H1 (cell line): ENCODE data around the gene KATNAL2. TPM values are rescaled to one million over a fixed set of nuclear protein-coding genes. Genes with fewer than 3 reads are reported as not detected.

Experiments
- ASH2L ChIP-seq: fragments of 200-600, 300-600 bp; sonication (generic); IDR thresholded peaks from one replicate; pipeline ENCODE4 v1.7.1; 2017; ENCODE audit warnings: low read length
- BACH1 ChIP-seq: IDR thresholded peaks from 2 replicates; pipeline ENCODE4 v1.6.1; 2012; ENCODE audit warnings: low read length, improper control_type of control experiment
- CBX5 ChIP-seq: fragments of 300-800, 300-1000 bp; sonication (generic); IDR thresholded peaks from 2 replicates; pipeline ENCODE4 v1.7.1; 2016; ENCODE audit warnings: antibody characterized with exemption, low read length, low read depth
- CHD1 ChIP-seq: IDR thresholded peaks from 2 replicates; pipeline ENCODE4 v1.6.1; 2012; ENCODE audit warnings: low read depth, low read length, improper control_type of control experiment
- KDM1A ChIP-seq: fragments of 200-600, 300-600 bp; sonication (generic); IDR thresholded peaks from 2 replicates; pipeline ENCODE4 v1.7.1; 2016; ENCODE audit warnings: mild to moderate bottlenecking, low read length, borderline replicate concordance
- KDM4A ChIP-seq: IDR thresholded peaks from one replicate; pipeline ENCODE4 v1.7.1; 2012; ENCODE audit warnings: low read depth, mild to moderate bottlenecking, moderate library complexity, low read length, inconsistent platforms; ENCODE audit not compliant: severe bottlenecking
- SP2 ChIP-seq: IDR thresholded peaks from 2 replicates; pipeline ENCODE4 v1.6.1; 2012; ENCODE audit warnings: mild to moderate bottlenecking, low read length, inconsistent platforms
- TAF1 ChIP-seq: IDR thresholded peaks from 2 replicates; pipeline ENCODE4 v1.6.1; 2011; ENCODE audit warnings: mild to moderate bottlenecking, low read depth, low read length
- polyA plus RNA-seq, 7 experiments: library from polyadenylated mRNA; depleted of rRNA in 3 of 7; stranded (reverse) in 5 of 7; unstranded in 2 of 7; fragments of >200 nt in 5 of 7; fragments of 200-250 nt in 2 of 7; gene quantifications; 1 replicate in 5 of 7; 2 replicates in 1 of 7; 4 replicates in 1 of 7; pipeline versions ENCODE4 v1.2.1 to v1.2.3, GENCODE V29; 2011 to 2013; ENCODE audit warnings: missing spikeins in 2 of 7, mixed read lengths in 2 of 7
- total RNA-seq: library from RNA; stranded (reverse); fragmentation: NEBNext Ultra II Directional; extraction: Animal tissue kit (Norgen Biotek cat#: 25700); gene quantifications from 2 replicates; pipeline ENCODE4 v1.2.1, GENCODE V29; 2021
- TF ChIP-seq, protein P1 (sequence below): fragments of 300-600 bp; sonication (generic); IDR thresholded peaks from 2 replicates; pipeline ENCODE4 v1.7.1; 2012; ENCODE audit warnings: low read length, moderate library complexity, mild to moderate bottlenecking, inconsistent platforms; ENCODE audit not compliant: insufficient replicate concordance
- TF ChIP-seq, protein P2 (sequence below): IDR thresholded peaks from 2 replicates; pipeline ENCODE4 v1.6.1; 2012; ENCODE audit warnings: inconsistent platforms

Gene KATNAL2
- total and polyA plus RNA-seq, 2 of the 8 experiments (the other 6 are each of a cell fraction or from before 2014, with no cell fraction given) = 10.0 to 15.2 TPM

DNA sequence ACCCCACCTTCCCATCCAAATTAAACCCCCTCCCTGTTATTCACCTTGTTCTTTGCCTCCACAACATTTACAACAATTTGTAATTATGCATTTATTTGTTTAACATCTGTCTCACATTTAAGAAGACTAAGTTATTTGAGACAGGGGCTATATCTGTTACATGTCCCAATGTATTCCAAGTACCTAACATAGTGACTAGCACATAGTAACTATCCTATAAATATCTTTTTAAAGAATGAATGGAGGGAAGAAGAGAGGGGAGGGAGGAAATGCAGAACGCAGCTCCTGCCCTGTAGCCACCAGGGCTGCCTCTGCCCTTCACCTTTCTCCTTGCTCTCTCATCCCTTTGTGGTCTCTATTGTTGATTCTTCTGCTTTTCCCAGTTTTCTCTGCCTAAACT lies 192.3 kb downstream of the KATNAL2 start (continued):
- TF ChIP-seq KDM1A (no peak), SP2 (no peak), CBX5 (no peak), TAF1 (no peak), CHD1 (no peak), BACH1 (no peak), KDM4A (no peak), ASH2L (no peak)
- TF ChIP-seq, protein P1, sequence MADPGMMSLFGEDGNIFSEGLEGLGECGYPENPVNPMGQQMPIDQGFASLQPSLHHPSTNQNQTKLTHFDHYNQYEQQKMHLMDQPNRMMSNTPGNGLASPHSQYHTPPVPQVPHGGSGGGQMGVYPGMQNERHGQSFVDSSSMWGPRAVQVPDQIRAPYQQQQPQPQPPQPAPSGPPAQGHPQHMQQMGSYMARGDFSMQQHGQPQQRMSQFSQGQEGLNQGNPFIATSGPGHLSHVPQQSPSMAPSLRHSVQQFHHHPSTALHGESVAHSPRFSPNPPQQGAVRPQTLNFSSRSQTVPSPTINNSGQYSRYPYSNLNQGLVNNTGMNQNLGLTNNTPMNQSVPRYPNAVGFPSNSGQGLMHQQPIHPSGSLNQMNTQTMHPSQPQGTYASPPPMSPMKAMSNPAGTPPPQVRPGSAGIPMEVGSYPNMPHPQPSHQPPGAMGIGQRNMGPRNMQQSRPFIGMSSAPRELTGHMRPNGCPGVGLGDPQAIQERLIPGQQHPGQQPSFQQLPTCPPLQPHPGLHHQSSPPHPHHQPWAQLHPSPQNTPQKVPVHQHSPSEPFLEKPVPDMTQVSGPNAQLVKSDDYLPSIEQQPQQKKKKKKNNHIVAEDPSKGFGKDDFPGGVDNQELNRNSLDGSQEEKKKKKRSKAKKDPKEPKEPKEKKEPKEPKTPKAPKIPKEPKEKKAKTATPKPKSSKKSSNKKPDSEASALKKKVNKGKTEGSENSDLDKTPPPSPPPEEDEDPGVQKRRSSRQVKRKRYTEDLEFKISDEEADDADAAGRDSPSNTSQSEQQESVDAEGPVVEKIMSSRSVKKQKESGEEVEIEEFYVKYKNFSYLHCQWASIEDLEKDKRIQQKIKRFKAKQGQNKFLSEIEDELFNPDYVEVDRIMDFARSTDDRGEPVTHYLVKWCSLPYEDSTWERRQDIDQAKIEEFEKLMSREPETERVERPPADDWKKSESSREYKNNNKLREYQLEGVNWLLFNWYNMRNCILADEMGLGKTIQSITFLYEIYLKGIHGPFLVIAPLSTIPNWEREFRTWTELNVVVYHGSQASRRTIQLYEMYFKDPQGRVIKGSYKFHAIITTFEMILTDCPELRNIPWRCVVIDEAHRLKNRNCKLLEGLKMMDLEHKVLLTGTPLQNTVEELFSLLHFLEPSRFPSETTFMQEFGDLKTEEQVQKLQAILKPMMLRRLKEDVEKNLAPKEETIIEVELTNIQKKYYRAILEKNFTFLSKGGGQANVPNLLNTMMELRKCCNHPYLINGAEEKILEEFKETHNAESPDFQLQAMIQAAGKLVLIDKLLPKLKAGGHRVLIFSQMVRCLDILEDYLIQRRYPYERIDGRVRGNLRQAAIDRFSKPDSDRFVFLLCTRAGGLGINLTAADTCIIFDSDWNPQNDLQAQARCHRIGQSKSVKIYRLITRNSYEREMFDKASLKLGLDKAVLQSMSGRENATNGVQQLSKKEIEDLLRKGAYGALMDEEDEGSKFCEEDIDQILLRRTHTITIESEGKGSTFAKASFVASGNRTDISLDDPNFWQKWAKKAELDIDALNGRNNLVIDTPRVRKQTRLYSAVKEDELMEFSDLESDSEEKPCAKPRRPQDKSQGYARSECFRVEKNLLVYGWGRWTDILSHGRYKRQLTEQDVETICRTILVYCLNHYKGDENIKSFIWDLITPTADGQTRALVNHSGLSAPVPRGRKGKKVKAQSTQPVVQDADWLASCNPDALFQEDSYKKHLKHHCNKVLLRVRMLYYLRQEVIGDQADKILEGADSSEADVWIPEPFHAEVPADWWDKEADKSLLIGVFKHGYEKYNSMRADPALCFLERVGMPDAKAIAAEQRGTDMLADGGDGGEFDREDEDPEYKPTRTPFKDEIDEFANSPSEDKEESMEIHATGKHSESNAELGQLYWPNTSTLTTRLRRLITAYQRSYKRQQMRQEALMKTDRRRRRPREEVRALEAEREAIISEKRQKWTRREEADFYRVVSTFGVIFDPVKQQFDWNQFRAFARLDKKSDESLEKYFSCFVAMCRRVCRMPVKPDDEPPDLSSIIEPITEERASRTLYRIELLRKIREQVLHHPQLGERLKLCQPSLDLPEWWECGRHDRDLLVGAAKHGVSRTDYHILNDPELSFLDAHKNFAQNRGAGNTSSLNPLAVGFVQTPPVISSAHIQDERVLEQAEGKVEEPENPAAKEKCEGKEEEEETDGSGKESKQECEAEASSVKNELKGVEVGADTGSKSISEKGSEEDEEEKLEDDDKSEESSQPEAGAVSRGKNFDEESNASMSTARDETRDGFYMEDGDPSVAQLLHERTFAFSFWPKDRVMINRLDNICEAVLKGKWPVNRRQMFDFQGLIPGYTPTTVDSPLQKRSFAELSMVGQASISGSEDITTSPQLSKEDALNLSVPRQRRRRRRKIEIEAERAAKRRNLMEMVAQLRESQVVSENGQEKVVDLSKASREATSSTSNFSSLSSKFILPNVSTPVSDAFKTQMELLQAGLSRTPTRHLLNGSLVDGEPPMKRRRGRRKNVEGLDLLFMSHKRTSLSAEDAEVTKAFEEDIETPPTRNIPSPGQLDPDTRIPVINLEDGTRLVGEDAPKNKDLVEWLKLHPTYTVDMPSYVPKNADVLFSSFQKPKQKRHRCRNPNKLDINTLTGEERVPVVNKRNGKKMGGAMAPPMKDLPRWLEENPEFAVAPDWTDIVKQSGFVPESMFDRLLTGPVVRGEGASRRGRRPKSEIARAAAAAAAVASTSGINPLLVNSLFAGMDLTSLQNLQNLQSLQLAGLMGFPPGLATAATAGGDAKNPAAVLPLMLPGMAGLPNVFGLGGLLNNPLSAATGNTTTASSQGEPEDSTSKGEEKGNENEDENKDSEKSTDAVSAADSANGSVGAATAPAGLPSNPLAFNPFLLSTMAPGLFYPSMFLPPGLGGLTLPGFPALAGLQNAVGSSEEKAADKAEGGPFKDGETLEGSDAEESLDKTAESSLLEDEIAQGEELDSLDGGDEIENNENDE = no peak
- TF ChIP-seq, protein P2, sequence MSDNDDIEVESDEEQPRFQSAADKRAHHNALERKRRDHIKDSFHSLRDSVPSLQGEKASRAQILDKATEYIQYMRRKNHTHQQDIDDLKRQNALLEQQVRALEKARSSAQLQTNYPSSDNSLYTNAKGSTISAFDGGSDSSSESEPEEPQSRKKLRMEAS = no peak
